KOPT-K1 (cell line): ENCODE data around the gene ACIN1.

ENCODE experiments used
- H3K27ac ChIP-seq: fragments of 200-600 bp; sonication (generic); 2 replicates; pipeline ENCODE4 v1.5.1; 2016; ENCODE audit warnings: antibody characterized with exemption, mild to moderate bottlenecking, low read depth, low read length; ENCODE audit not compliant: poor library complexity, severe bottlenecking
- H3K36me3 ChIP-seq: fragments of 200-600 bp; sonication (generic); 2 replicates; pipeline ENCODE4 v1.5.1; 2017; ENCODE audit warnings: antibody characterized with exemption, mild to moderate bottlenecking, low read length, moderate library complexity; ENCODE audit not compliant: insufficient read depth
- H3K9me3 ChIP-seq: fragments of 200-600 bp; sonication (generic); 2 replicates; pipeline ENCODE4 v1.5.1; 2017; ENCODE audit warnings: antibody characterized with exemption, low read length, mild to moderate bottlenecking; ENCODE audit not compliant: insufficient read depth, poor library complexity, severe bottlenecking

The ACIN1 gene

GRCh38 chr14:23054000-23054811 lies 40.7 kb downstream of the ACIN1 start:
- H3K27ac ChIP-seq: no peak overlapping the region
- peaks cover 11% of the 10 kb centered on the region for H3K36me3 ChIP-seq

GRCh38 chr14:23053426-23053825 lies 41.5 kb downstream of the ACIN1 start:
- H3K9me3 ChIP-seq: no peaks in the 10 kb centered on the region
- peaks cover 3% of the 10 kb centered on the region; the same call in 1 of the 2 replicates for H3K36me3 ChIP-seq
- H3K27ac ChIP-seq: no peak overlapping the region

More at GRCh38 chr14:23054000-23054811, 40.7 kb downstream of the ACIN1 start:
- no peaks in the 10 kb centered on the region for H3K9me3 ChIP-seq

- no peaks in the 10 kb centered on the region for H3K9me3 ChIP-seq
- H3K36me3 ChIP-seq: no peaks in the 10 kb centered on the region
- H3K27ac ChIP-seq: no peak overlapping the region
Measured at GRCh38 chr14:23052671-23053070, 42.3 kb downstream of the ACIN1 start.

- H3K9me3 ChIP-seq: no peaks in the 10 kb centered on the region
- no peaks in the 10 kb centered on the region for H3K36me3 ChIP-seq
- no peak overlapping the region for H3K27ac ChIP-seq
Measured at GRCh38 chr14:23052182-23052623, 42.7 kb downstream of the ACIN1 start.

- Histone ChIP-seq H3K27ac (no peak overlapping the region), H3K36me3 (no peaks in the 10 kb centered on the region), H3K9me3 (no peaks in the 10 kb centered on the region)
Measured at GRCh38 chr14:23051141-23052057, 43.5 kb downstream of the ACIN1 start.

- no peaks in the 10 kb centered on the region for H3K36me3 ChIP-seq
- H3K27ac ChIP-seq: no peak overlapping the region
- no peaks in the 10 kb centered on the region for H3K9me3 ChIP-seq
Measured at GRCh38 chr14:23049011-23049410, 45.9 kb downstream of the ACIN1 start.

GRCh38 chr14:23047751-23048693 lies 46.9 kb downstream of the ACIN1 start:
- no peak overlapping the region for H3K27ac ChIP-seq
- no peaks in the 10 kb centered on the region for H3K36me3 ChIP-seq
- no peaks in the 10 kb centered on the region for H3K9me3 ChIP-seq

- Histone ChIP-seq H3K27ac (no peak overlapping the region), H3K36me3 (no peaks in the 10 kb centered on the region), H3K9me3 (no peaks in the 10 kb centered on the region)
Measured at GRCh38 chr14:23047034-23047634, 47.8 kb downstream of the ACIN1 start.

- Histone ChIP-seq H3K36me3 (no peaks in the 10 kb centered on the region), H3K9me3 (no peaks in the 10 kb centered on the region), H3K27ac (no peak overlapping the region)
Measured at GRCh38 chr14:23045419-23046357, 49.2 kb downstream of the ACIN1 start.

GRCh38 chr14:23044840-23045239 lies 50.1 kb downstream of the ACIN1 start:
- H3K36me3 ChIP-seq: no peaks in the 10 kb centered on the region
- no peak overlapping the region for H3K27ac ChIP-seq

GRCh38 chr14:23043754-23044153 lies 51.2 kb downstream of the ACIN1 start:
- Histone ChIP-seq H3K27ac (no peak overlapping the region), H3K9me3 (no peaks in the 10 kb centered on the region), H3K36me3 (no peaks in the 10 kb centered on the region)

More at GRCh38 chr14:23044840-23045239, 50.1 kb downstream of the ACIN1 start:
- H3K9me3 ChIP-seq: no peaks in the 10 kb centered on the region

- no peaks in the 10 kb centered on the region for H3K36me3 ChIP-seq
- no peaks in the 10 kb centered on the region for H3K9me3 ChIP-seq
- no peak overlapping the region for H3K27ac ChIP-seq
Measured at GRCh38 chr14:23043145-23043544, 51.8 kb downstream of the ACIN1 start.

GRCh38 chr14:23042162-23042965 lies 52.6 kb downstream of the ACIN1 start, which contains the start of gene PSMB11:
Gene PSMB11 (plus strand): TSS chr14:23042212. CDS start chr14:23042226, 14 bp downstream.
- H3K36me3 ChIP-seq: no peaks in the 10 kb centered on the region
- no peak within 1 kb of the TSS for H3K27ac ChIP-seq
- H3K9me3 ChIP-seq: no peaks in the 10 kb centered on the region
